MM.1S (cell line): ENCODE results near the gene TMEM37.

Experiments used
- EZH2 ChIP-seq: fragments of 300-600 bp; sonication (generic); optimal IDR thresholded peaks from 2 replicates; pipeline ENCODE3; 2017; ENCODE audit warnings: low read depth, mild to moderate bottlenecking, antibody characterized with exemption, low read length, mixed read lengths
- TF ChIP-seq, protein P1 (sequence below): fragments of 300-600 bp; sonication (generic); IDR thresholded peaks from 2 replicates; pipeline ENCODE4 v1.5.1; 2016; ENCODE audit warnings: antibody characterized with exemption, low read length, mixed read lengths

DNA sequence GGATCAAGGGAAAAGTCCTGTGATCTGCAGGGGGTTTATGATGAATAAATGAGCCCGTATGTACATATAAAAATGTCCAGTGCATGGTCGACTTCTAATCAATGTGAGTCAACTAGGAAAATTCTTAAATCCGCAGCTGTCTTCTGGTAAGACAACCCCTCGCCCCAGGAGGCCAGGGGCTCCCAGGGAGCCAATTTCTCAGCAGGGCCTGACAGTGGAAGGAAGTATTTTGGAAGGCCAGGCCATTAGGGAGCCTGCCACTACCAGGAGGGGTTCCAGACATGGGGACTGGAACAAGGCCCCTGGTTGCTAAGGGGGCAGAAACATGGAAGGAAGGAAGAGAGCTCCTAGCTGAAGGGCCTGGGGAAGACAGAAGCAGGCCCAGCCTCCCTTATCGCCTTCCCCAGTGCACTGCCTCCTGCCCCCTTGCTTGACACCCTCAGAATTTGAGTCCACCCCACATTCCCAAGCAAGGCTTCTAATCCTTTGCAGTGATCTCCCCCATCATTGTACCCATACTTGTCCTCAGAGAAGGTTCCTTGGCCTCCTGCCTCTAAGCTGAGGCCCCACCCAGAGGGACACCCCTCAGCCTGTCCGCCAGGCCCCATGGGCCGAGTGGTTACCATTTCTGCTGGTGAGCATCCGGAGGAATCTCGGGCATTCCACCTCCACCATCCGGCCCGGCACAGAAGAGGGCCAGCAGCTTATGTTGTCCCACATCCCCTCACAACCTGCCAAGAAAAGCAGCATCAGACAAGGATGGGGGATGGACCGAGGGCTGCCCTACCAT, 46.7 kb downstream of the TMEM37 start:
- TF ChIP-seq, protein P1, sequence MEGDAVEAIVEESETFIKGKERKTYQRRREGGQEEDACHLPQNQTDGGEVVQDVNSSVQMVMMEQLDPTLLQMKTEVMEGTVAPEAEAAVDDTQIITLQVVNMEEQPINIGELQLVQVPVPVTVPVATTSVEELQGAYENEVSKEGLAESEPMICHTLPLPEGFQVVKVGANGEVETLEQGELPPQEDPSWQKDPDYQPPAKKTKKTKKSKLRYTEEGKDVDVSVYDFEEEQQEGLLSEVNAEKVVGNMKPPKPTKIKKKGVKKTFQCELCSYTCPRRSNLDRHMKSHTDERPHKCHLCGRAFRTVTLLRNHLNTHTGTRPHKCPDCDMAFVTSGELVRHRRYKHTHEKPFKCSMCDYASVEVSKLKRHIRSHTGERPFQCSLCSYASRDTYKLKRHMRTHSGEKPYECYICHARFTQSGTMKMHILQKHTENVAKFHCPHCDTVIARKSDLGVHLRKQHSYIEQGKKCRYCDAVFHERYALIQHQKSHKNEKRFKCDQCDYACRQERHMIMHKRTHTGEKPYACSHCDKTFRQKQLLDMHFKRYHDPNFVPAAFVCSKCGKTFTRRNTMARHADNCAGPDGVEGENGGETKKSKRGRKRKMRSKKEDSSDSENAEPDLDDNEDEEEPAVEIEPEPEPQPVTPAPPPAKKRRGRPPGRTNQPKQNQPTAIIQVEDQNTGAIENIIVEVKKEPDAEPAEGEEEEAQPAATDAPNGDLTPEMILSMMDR, result no peak
- no peak for TF ChIP-seq EZH2
